ENCODE measurements around the gene NPAS3. TPM values are rescaled to one million over a fixed set of nuclear protein-coding genes. Genes with fewer than 3 reads are reported as not detected.

Gene NPAS3
- total RNA-seq, 1 donor from 2014 or later: 2.5 TPM

DNA sequence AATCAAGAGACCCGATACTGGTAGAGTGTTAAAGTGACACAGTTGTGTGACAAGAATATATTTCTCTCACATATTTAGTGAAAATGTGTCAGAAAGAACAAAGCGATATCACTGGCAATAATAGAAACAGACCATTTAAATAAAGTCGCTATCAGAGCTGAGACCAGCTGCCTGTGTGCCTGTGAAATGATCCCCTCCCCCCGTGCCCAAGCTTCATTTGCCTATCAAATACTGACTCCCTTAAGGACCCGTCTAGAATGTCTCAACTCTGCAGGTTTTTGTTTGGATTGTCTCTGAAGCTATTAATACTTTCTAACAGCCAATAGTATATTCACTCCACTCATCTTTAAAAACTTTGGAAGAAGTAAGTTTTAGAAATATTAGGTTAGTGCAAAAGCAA is 913.3 kb downstream of the NPAS3 start:
- H3K4me3 ChIP-seq: no peak overlapping the region
- DNase-seq: no peak
- intact Hi-C loops (cut with micrococcal nuclease): no loop called here
- no peaks in the 10 kb centered on the region for H3K36me3 ChIP-seq
- no peaks in the 10 kb centered on the region for H3K9me3 ChIP-seq (replicated peaks)
- peaks cover 18% of the 10 kb centered on the region for H3K4me1 ChIP-seq
- TF ChIP-seq CTCF (IDR thresholded peaks at IDR 0.05; ENCODE audit: borderline replicate concordance): no peak
- H3K27me3 ChIP-seq (ENCODE audit: low read depth): no peaks in the 10 kb centered on the region
- no peak overlapping the region for H3K27ac ChIP-seq (replicated peaks)
